Measurements from ENCODE around the gene SLC30A7. TPM values are rescaled to one million over a fixed set of nuclear protein-coding genes. Genes with fewer than 3 reads are reported as not detected.

SLC30A7 gene
- total RNA-seq, 2 donors from 2014 or later = 19.8 to 31.0 TPM

DNA sequence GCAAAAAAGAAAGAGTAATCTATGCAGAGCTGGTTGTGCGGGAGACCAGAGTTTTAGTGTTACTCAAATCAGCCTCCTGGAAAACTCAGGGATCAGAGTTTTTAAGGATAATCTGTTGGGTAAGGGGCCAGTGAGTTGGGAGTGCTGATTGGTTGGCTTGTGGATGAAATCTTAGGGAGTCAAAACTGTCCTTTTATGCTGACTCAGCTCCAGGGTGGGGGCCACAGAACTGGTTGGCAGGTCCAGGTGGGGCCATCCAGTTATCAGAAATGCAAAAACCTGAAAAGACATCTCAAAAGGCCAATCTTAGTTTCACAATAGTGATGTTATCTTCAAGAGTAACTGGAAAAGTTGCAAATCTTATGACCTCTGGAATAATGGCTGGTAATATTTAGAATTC lies 4.5 kb upstream of the SLC30A7 start:
- Histone ChIP-seq H3K4me3 (no peak overlapping the region), H3K27ac (no peak overlapping the region), H3K27me3 (replicated peaks; ENCODE audit: insufficient read depth) (no peaks in the 10 kb centered on the region), H3K36me3 (no peaks in the 10 kb centered on the region), H3K9me3 (no peaks in the 10 kb centered on the region), H3K4me1 (replicated peaks) (peaks cover 2% of the 10 kb centered on the region)
- TF ChIP-seq POLR2AphosphoS5 (IDR thresholded peaks at IDR 0.05) (no peak), POLR2A (IDR thresholded peaks at IDR 0.05) (no peak)
- TF ChIP-seq, protein P1, sequence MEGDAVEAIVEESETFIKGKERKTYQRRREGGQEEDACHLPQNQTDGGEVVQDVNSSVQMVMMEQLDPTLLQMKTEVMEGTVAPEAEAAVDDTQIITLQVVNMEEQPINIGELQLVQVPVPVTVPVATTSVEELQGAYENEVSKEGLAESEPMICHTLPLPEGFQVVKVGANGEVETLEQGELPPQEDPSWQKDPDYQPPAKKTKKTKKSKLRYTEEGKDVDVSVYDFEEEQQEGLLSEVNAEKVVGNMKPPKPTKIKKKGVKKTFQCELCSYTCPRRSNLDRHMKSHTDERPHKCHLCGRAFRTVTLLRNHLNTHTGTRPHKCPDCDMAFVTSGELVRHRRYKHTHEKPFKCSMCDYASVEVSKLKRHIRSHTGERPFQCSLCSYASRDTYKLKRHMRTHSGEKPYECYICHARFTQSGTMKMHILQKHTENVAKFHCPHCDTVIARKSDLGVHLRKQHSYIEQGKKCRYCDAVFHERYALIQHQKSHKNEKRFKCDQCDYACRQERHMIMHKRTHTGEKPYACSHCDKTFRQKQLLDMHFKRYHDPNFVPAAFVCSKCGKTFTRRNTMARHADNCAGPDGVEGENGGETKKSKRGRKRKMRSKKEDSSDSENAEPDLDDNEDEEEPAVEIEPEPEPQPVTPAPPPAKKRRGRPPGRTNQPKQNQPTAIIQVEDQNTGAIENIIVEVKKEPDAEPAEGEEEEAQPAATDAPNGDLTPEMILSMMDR (IDR thresholded peaks at IDR 0.05) = no peak
- intact Hi-C loops (cut with DNase I) = loop anchor here (10.0 kb wide), 1 partner anchor 757 kb away; the partner anchor contains the start of genes SASS6 and TRMT13
- 93% methylated on average over 1 of the region's 1 CpG for WGBS
- DNase-seq (ENCODE audit: low spot score) = no peak

DNA sequence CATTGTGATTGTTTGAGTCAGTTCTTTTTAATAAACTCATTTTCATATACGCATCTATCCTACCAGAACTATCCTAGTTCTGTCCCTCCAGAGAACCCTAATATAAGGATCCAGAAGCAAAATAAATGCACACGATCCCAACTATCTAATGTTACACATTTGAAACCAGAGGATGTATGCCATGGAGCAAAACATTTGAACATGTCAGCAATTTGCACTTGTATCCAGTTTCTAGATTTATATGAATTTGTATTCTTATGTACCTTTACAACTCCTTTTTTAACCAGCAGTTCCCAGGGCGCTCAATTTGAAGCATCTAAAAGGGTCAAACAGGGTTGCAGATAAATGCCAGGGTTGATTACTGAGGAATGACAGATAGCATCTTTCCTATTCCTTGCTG lies 3.3 kb upstream of the SLC30A7 start:
- intact Hi-C loops (cut with DNase I) = loop anchor here (10.0 kb wide), 1 partner anchor 758 kb away; the partner anchor contains the start of genes SASS6 and TRMT13
- peaks cover 2% of the 10 kb centered on the region for H3K4me1 ChIP-seq (replicated peaks)

DNA sequence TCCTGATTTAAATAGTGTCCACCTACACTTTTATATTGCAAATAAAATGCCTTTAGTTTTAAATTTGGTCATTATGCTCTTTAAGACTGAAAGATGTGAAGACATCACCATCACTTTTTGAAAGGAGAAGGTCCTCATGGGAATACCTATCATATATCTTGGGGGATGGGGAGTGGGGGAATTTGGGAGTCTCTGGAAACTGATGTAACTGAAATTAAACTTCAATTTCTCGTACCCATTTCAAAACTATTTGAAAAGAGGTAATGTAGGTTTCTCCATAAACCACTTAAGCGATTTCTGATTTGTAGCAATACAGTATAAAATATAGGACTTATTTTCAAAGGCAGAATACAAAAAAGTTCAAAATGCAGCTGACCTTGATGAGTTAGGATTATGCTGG lies 2.2 kb upstream of the SLC30A7 start:
- DNase-seq (ENCODE audit: low spot score) = no peak
- peak overlapping the region in 1 of 2 donors; percentile 55 for H3K4me3 ChIP-seq
- no peaks in the 10 kb centered on the region for H3K27me3 ChIP-seq (replicated peaks; ENCODE audit: insufficient read depth)
- peaks cover 2% of the 10 kb centered on the region for H3K4me1 ChIP-seq (replicated peaks)
- no peak overlapping the region for H3K27ac ChIP-seq
- TF ChIP-seq POLR2A (IDR thresholded peaks at IDR 0.05) (no peak), POLR2AphosphoS5 (IDR thresholded peaks at IDR 0.05) (no peak)
- TF ChIP-seq, protein P1 (IDR thresholded peaks at IDR 0.05) = no peak
- no peaks in the 10 kb centered on the region for H3K36me3 ChIP-seq
- intact Hi-C loops (cut with DNase I) = loop anchor here (10.0 kb wide), 1 partner anchor 759 kb away; the partner anchor contains the start of genes SASS6 and TRMT13
- no peaks in the 10 kb centered on the region for H3K9me3 ChIP-seq
- 47% methylated on average over 2 of the region's 2 CpGs for WGBS

More for the DNA sequence above, 3.3 kb upstream of the SLC30A7 start:
- 98% methylated on average over 3 of the region's 3 CpGs for WGBS
- H3K27ac ChIP-seq = no peak overlapping the region
- TF ChIP-seq POLR2AphosphoS5 (IDR thresholded peaks at IDR 0.05) (no peak), POLR2A (IDR thresholded peaks at IDR 0.05) (no peak)
- TF ChIP-seq, protein P1 (IDR thresholded peaks at IDR 0.05) = no peak
- H3K9me3 ChIP-seq = no peaks in the 10 kb centered on the region
- H3K4me3 ChIP-seq = no peak overlapping the region
- H3K36me3 ChIP-seq = no peaks in the 10 kb centered on the region
- DNase-seq (ENCODE audit: low spot score) = no peak
- H3K27me3 ChIP-seq (replicated peaks; ENCODE audit: insufficient read depth) = no peaks in the 10 kb centered on the region

DNA sequence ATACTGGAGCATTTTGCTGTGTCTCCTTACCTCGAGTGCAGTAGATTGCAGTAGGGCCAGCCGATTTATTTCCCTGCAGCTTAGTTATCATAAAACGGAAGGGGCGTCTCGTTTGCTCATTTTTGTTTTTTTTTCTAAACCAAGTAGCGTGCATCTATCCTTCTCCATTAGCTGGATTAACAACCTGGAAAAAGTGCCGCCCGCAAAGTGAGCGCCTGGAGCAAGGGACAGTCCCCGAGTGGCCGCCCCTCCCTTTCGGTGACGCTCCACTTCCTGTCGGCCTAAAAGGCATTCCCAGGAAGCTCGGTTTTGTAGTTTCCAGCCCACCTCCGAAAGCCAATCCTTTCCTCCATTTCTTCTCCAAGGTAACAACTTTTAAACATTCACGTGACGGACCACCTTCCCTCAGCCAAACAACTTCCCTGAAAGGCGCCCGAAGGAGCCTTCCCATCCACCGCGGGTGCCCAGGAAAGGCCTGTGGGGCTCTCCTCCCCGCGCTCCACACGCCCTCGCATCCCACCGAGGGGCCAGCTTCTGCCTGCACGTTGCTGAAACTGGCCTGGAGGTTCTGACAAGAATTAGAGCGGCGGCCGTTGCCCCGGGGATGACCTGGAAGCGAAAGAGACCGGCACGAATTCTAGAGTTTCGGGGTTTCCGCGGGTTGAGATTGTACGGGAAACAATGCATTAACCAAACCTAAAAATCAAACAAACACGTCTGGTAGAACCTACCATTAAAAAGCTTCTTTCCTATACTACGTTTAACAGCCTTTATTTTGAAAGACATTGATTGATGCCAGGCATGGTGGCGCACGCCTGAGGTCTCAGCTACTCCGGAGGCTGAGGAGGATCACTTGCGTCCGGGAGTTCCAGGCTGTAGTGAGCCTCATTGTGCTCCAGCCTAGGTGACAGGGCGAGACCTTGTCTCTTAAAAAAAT lies 1.0 kb upstream of the SLC30A7 start, which contains the start of gene EXTL2:
Gene EXTL2, minus strand, starts transcription at position 240 of the 937 bp plus-strand sequence. CDS start 6,085 bp downstream, outside the sequence.
- intact Hi-C loops (cut with DNase I) = loop anchor here (10.0 kb wide), 1 partner anchor 760 kb away; the partner anchor contains the start of genes SASS6 and TRMT13
- Histone ChIP-seq H3K4me1 (replicated peaks) (peaks cover 2% of the 10 kb centered on the region), H3K36me3 (no peaks in the 10 kb centered on the region), H3K27me3 (replicated peaks; ENCODE audit: insufficient read depth) (no peaks in the 10 kb centered on the region), H3K4me3 (peak within 1 kb of the TSS; percentile 55 to 76), H3K27ac (peak within 1 kb of the TSS; percentile 94), H3K9me3 (no peaks in the 10 kb centered on the region)
- WGBS = under 1% methylated on average over 47 of the region's 47 CpGs
- TF ChIP-seq POLR2AphosphoS5 (IDR thresholded peaks at IDR 0.05) = peak; percentile 77
- TF ChIP-seq, protein P1 (IDR thresholded peaks at IDR 0.05) = no peak
- TF ChIP-seq POLR2A (IDR thresholded peaks at IDR 0.05) = peak; percentile 40
- DNase-seq (ENCODE audit: low spot score) = peak; percentile 89

Measured in prostate gland (tissue), 2 donors.